ENCODE data around the gene CLDN3.

The CLDN3 gene

GRCh38 chr7:73762659-73762999 lies 7.4 kb downstream of the CLDN3 start:
- no peak for DNase-seq (ENCODE audit: low read depth)
- no peak overlapping the region for H3K4me3 ChIP-seq (ENCODE audit: low read depth, low read length)
- TF ChIP-seq POLR2A (IDR thresholded peaks at IDR 0.05; ENCODE audit: extremely low read depth, insufficient read length), result no peak
- TF ChIP-seq, protein P1, sequence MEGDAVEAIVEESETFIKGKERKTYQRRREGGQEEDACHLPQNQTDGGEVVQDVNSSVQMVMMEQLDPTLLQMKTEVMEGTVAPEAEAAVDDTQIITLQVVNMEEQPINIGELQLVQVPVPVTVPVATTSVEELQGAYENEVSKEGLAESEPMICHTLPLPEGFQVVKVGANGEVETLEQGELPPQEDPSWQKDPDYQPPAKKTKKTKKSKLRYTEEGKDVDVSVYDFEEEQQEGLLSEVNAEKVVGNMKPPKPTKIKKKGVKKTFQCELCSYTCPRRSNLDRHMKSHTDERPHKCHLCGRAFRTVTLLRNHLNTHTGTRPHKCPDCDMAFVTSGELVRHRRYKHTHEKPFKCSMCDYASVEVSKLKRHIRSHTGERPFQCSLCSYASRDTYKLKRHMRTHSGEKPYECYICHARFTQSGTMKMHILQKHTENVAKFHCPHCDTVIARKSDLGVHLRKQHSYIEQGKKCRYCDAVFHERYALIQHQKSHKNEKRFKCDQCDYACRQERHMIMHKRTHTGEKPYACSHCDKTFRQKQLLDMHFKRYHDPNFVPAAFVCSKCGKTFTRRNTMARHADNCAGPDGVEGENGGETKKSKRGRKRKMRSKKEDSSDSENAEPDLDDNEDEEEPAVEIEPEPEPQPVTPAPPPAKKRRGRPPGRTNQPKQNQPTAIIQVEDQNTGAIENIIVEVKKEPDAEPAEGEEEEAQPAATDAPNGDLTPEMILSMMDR (IDR thresholded peaks at IDR 0.05; ENCODE audit: low read depth, low read length), result no peak
- TF ChIP-seq MAX (IDR thresholded peaks at IDR 0.05; ENCODE audit: low read depth, low read length), result no peak
- TF ChIP-seq MYC (IDR thresholded peaks at IDR 0.05; ENCODE audit: low read depth, low read length), result no peak

- DNase-seq (ENCODE audit: low read depth), result no peak
- no peak overlapping the region for H3K4me3 ChIP-seq (ENCODE audit: low read depth, low read length)
- TF ChIP-seq, protein P1 (IDR thresholded peaks at IDR 0.05; ENCODE audit: low read depth, low read length), result no peak
- TF ChIP-seq MAX (IDR thresholded peaks at IDR 0.05; ENCODE audit: low read depth, low read length) (no peak), POLR2A (IDR thresholded peaks at IDR 0.05; ENCODE audit: extremely low read depth, insufficient read length) (no peak), MYC (IDR thresholded peaks at IDR 0.05; ENCODE audit: low read depth, low read length) (no peak)
Measured at GRCh38 chr7:73761854-73762658, 8.0 kb downstream of the CLDN3 start.

DNA sequence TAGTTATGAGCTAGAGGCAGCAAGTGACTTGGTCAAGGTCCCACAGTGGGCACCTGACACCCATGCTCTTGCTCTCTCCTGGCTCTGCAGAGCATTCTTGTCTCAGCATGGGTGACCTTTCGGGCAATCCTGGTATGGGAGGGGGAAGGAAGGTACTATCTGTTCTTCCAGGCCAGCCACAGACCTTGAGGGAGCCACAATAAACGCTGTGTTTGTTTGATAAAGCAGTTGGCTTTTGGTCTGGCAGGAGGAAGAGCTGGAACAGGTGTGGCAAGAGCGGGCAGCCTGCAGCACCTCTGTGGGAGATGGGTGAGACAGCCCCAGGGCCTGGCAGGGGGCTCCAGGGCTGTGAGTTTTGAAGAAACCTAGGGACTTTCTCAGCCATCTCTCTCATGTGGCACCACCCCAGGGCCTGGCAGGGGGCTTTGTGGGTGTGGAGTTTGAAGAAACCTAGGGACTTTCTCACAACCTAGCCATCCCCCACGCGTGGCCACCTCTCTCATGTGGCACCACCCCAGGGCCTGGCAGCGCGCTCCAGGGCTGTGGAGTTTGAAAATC lies 11.4 kb downstream of the CLDN3 start:
- H3K4me3 ChIP-seq (ENCODE audit: low read depth, low read length), result no peak overlapping the region
- no peak for TF ChIP-seq MAX (IDR thresholded peaks at IDR 0.05; ENCODE audit: low read depth, low read length)
- TF ChIP-seq MYC (IDR thresholded peaks at IDR 0.05; ENCODE audit: low read depth, low read length), result no peak
- TF ChIP-seq, protein P1 (IDR thresholded peaks at IDR 0.05; ENCODE audit: low read depth, low read length), result no peak
- no peak for TF ChIP-seq POLR2A (IDR thresholded peaks at IDR 0.05; ENCODE audit: extremely low read depth, insufficient read length)
- no peak for DNase-seq (ENCODE audit: low read depth)

- TF ChIP-seq, protein P1 (IDR thresholded peaks at IDR 0.05; ENCODE audit: low read depth, low read length), result no peak
- TF ChIP-seq MYC (IDR thresholded peaks at IDR 0.05; ENCODE audit: low read depth, low read length) (no peak), MAX (IDR thresholded peaks at IDR 0.05; ENCODE audit: low read depth, low read length) (no peak), POLR2A (IDR thresholded peaks at IDR 0.05; ENCODE audit: extremely low read depth, insufficient read length) (no peak)
- DNase-seq (ENCODE audit: low read depth), result peak; percentile 87
- H3K4me3 ChIP-seq (ENCODE audit: low read depth, low read length), result no peak overlapping the region
Measured at GRCh38 chr7:73749931-73750776, 19.9 kb downstream of the CLDN3 start.

DNA sequence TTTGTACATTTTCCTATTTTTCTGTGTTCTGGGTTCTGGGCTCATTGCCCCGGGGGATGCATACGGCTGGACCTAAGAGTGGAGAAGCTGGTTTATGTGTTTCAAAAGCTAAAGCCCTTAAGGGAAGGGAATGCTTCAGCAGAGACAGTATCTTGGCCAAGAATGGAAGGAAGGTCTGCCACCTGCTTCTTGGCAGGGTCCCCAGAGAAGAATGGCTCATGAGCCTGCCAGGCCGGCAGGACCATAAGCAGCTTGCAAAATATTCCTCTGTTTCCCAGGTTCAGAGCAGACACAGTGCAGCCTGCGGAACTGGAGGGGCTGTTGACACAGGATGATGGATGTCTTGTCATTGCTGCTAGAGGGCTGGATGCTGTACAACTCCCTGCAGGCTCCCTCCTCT lies 23.7 kb downstream of the CLDN3 start:
- DNase-seq (ENCODE audit: low read depth), result no peak
- TF ChIP-seq MYC (IDR thresholded peaks at IDR 0.05; ENCODE audit: low read depth, low read length) (no peak), MAX (IDR thresholded peaks at IDR 0.05; ENCODE audit: low read depth, low read length) (no peak), POLR2A (IDR thresholded peaks at IDR 0.05; ENCODE audit: extremely low read depth, insufficient read length) (no peak)
- TF ChIP-seq, protein P1 (IDR thresholded peaks at IDR 0.05; ENCODE audit: low read depth, low read length), result no peak

More for the DNA sequence above, 23.7 kb downstream of the CLDN3 start:
- no peak overlapping the region for H3K4me3 ChIP-seq (ENCODE audit: low read depth, low read length)

Measured in NB4 (cell line).